ENCODE data around the gene DOC2B. TPM values are rescaled to one million over a fixed set of nuclear protein-coding genes. Genes with fewer than 3 reads are reported as not detected.

DOC2B gene
- polyA plus RNA-seq, 3 donors: 0.02 to 0.19 TPM; not detected in 1

DNA sequence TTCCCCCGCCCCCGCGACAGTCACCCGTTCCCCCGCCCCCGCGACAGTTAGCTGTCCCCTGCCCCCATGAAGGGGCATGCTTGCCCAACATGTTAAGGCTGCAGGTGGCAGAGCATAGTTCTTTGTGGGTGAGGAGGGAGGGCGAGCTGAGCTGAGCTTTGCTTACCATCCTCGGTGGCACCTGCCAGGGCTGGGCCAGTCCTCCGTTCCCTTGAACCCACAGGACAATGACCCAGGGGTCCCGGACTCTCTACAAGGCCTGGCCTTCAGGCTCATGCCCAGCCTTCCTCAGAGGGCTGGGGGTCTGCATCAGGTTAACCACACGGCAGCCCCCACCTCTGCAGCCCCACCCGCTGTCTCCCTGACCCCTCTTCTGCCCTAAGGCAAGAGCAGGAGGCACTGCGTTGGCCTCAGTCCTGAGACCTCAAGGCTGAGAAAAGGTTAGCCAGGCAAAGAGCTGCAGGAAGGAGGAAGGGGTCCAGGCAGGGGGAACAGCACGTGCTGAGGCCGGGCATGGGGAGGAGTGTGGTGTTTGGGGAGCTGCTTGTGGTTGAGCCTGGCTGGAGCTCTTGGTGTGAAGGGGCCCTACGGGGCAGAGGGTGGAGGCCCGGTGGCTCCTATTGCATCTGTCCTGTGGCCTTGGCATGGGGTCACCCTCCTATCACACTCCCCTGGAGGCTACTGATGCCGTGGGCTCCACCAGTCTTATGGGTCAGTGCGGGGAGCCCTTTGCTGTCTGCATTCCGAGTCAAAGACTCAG is 11.4 kb upstream of the DOC2B start:
- H3K27me3 ChIP-seq (ENCODE audit: control insufficient read depth in 2 of 2, insufficient read depth in 2 of 2, low read length in 2 of 2): no peaks in the 10 kb centered on the region
- DNase-seq: no peak
- H3K4me3 Mint-ChIP-seq: no peak overlapping the region
- H3K4me1 ChIP-seq (ENCODE audit: control insufficient read depth in 1 of 2, insufficient read depth in 2 of 2, low read length in 2 of 2): peaks cover 0 to 6% of the 10 kb centered on the region in 2 donors
- intact Hi-C loops (cut with micrococcal nuclease): no loop called here
- H4K20me1 ChIP-seq (ENCODE audit: insufficient read depth, low read length): no peaks in the 10 kb centered on the region
- no peaks in the 10 kb centered on the region for H3K79me2 ChIP-seq (ENCODE audit: insufficient read depth, low read length)
- no peak overlapping the region for H3K27ac Mint-ChIP-seq
- H3K36me3 Mint-ChIP-seq: no peaks in the 10 kb centered on the region
- H3K9me3 ChIP-seq (replicated peaks in 1 of 2; ENCODE audit: control insufficient read depth in 1 of 2, insufficient read depth in 1 of 2, low read length in 2 of 2): peaks cover 0 to 1% of the 10 kb centered on the region in 2 donors
- no peaks in the 10 kb centered on the region for H3K36me3 ChIP-seq (replicated peaks in 1 of 2; ENCODE audit: control insufficient read depth in 1 of 2, insufficient read depth in 2 of 2, low read length in 2 of 2)
- H3K27me3 Mint-ChIP-seq (ENCODE audit: low read depth in 3 of 3): peaks cover 0 to 10% (median 5%) of the 10 kb centered on the region in 3 donors
- H3K27ac ChIP-seq (ENCODE audit: low read depth in 1 of 2, low read length in 2 of 2): no peak overlapping the region
- TF ChIP-seq, protein P1, sequence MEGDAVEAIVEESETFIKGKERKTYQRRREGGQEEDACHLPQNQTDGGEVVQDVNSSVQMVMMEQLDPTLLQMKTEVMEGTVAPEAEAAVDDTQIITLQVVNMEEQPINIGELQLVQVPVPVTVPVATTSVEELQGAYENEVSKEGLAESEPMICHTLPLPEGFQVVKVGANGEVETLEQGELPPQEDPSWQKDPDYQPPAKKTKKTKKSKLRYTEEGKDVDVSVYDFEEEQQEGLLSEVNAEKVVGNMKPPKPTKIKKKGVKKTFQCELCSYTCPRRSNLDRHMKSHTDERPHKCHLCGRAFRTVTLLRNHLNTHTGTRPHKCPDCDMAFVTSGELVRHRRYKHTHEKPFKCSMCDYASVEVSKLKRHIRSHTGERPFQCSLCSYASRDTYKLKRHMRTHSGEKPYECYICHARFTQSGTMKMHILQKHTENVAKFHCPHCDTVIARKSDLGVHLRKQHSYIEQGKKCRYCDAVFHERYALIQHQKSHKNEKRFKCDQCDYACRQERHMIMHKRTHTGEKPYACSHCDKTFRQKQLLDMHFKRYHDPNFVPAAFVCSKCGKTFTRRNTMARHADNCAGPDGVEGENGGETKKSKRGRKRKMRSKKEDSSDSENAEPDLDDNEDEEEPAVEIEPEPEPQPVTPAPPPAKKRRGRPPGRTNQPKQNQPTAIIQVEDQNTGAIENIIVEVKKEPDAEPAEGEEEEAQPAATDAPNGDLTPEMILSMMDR (IDR thresholded peaks at IDR 0.05): no peak
- WGBS (ENCODE audit: insufficient coverage): 63% methylated on average over 16 of the region's 21 CpGs
- H3K9me3 Mint-ChIP-seq: peaks cover 0 to 12% (median 5%) of the 10 kb centered on the region in 7 donors
- H3K4me2 ChIP-seq (replicated peaks; ENCODE audit: extremely low read depth, low read length, poor library complexity, severe bottlenecking): no peak overlapping the region
- no peak overlapping the region for H3K4me3 ChIP-seq (replicated peaks in 1 of 3; ENCODE audit: low read depth in 2 of 3, low read length in 3 of 3)
- no peak overlapping the region for H2AFZ ChIP-seq (ENCODE audit: insufficient read depth, low read depth, low read length, poor library complexity, severe bottlenecking)
- peaks cover 9% of the 10 kb centered on the region for H3K4me1 Mint-ChIP-seq
- no peak overlapping the region for H3K9ac ChIP-seq (ENCODE audit: insufficient read depth, low read length, poor library complexity, severe bottlenecking)

DNA sequence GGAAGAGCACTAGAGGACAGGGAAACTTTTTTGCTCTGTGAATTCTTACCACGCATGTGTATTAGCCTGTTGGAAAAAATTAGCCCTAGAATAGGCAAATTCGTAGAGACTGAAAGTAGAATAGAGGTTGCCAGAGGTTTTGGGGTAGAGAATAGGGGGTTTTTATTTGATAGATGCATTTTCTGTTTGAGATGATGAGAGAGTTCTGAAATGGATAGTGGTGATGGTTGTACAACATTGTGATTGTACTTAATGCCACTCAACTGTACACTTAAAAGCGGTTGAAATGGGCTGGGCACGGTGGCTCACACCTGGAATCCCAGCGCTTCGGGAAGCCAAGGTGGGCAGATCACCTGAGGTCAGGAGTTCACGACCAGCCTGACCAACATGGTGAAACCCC is 8.0 kb upstream of the DOC2B start:
- TF ChIP-seq, protein P1 (IDR thresholded peaks at IDR 0.05): no peak
- Histone ChIP-seq H3K9ac (ENCODE audit: insufficient read depth, low read length, poor library complexity, severe bottlenecking) (no peak overlapping the region), H3K27ac (ENCODE audit: low read depth in 1 of 2, low read length in 2 of 2) (no peak overlapping the region), H3K79me2 (ENCODE audit: insufficient read depth, low read length) (no peaks in the 10 kb centered on the region), H3K4me3 (replicated peaks in 1 of 3; ENCODE audit: low read depth in 2 of 3, low read length in 3 of 3) (no peak overlapping the region), H3K9me3 (replicated peaks in 1 of 2; ENCODE audit: control insufficient read depth in 1 of 2, insufficient read depth in 1 of 2, low read length in 2 of 2) (no peaks in the 10 kb centered on the region), H4K20me1 (ENCODE audit: insufficient read depth, low read length) (no peaks in the 10 kb centered on the region), H2AFZ (ENCODE audit: insufficient read depth, low read depth, low read length, poor library complexity, severe bottlenecking) (no peak overlapping the region), H3K36me3 (replicated peaks in 1 of 2; ENCODE audit: control insufficient read depth in 1 of 2, insufficient read depth in 2 of 2, low read length in 2 of 2) (no peaks in the 10 kb centered on the region), H3K4me2 (replicated peaks; ENCODE audit: extremely low read depth, low read length, poor library complexity, severe bottlenecking) (no peak overlapping the region), H3K27me3 (ENCODE audit: control insufficient read depth in 2 of 2, insufficient read depth in 2 of 2, low read length in 2 of 2) (peaks cover 0 to 8% of the 10 kb centered on the region in 2 donors), H3K4me1 (ENCODE audit: control insufficient read depth in 1 of 2, insufficient read depth in 2 of 2, low read length in 2 of 2) (peaks cover 0 to 2% of the 10 kb centered on the region in 2 donors)
- Mint-ChIP-seq H3K27ac (no peak overlapping the region), H3K9me3 (peaks cover 0 to 12% (median 5%) of the 10 kb centered on the region in 7 donors), H3K4me1 (peaks cover 3% of the 10 kb centered on the region), H3K36me3 (no peaks in the 10 kb centered on the region), H3K27me3 (ENCODE audit: low read depth in 3 of 3) (peaks cover 9 to 21% (median 19%) of the 10 kb centered on the region in 3 donors), H3K4me3 (no peak overlapping the region)
- intact Hi-C loops (cut with micrococcal nuclease): no loop called here
- no peak for DNase-seq
- WGBS (ENCODE audit: insufficient coverage): no CpG with 5 or more reads among the region's 7 CpGs
